ENCODE measurements around the gene AGBL1. TPM values are rescaled to one million over a fixed set of nuclear protein-coding genes. Genes with fewer than 3 reads are reported as not detected.

AGBL1 gene
- total RNA-seq, 1 donor from 2014 or later, result not detected

DNA sequence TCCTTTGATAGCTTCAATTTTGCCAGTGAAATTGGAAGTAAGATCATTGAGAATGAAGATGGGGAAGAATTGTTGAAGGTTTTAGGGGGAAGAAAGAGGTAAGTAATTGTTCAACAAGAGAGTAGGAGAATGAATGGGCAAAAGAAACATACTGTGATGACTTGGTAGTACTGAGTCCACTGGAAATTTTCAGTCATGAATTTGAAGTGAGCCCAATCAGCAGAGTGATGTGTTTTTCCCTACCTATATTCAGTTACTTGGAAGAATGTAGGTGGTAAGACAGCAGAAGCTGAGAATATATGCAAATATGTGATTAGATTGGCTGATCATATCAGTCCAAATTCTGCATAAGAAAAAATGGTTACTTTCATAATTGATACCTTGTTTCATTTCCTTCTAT is 569.6 kb downstream of the AGBL1 start:
- H3K27ac ChIP-seq (ENCODE audit: low read depth, low read length), result no peak overlapping the region
- no peaks in the 10 kb centered on the region for H3K9me3 Mint-ChIP-seq (ENCODE audit: unreplicated experiment)
- peaks cover 3% of the 10 kb centered on the region for H3K4me1 ChIP-seq (ENCODE audit: insufficient read depth, low read length)
- H3K4me2 ChIP-seq (ENCODE audit: low read length), result no peak overlapping the region
- H3K27me3 ChIP-seq (ENCODE audit: insufficient read depth, low read length), result no peaks in the 10 kb centered on the region
- no peaks in the 10 kb centered on the region for H4K20me1 ChIP-seq (ENCODE audit: insufficient read depth, low read length)
- H3K4me1 Mint-ChIP-seq (ENCODE audit: low read depth, unreplicated experiment), result peaks cover 15% of the 10 kb centered on the region
- no peak for DNase-seq (ENCODE audit: low read depth)
- H3K36me3 ChIP-seq (ENCODE audit: insufficient read depth, low read length), result no peaks in the 10 kb centered on the region
- no peaks in the 10 kb centered on the region for H3K79me2 ChIP-seq (ENCODE audit: insufficient read depth, low read length)
- H3K9me3 ChIP-seq (ENCODE audit: insufficient read depth, low read depth, low read length), result no peaks in the 10 kb centered on the region
- H3K4me3 Mint-ChIP-seq (ENCODE audit: unreplicated experiment), result no peak overlapping the region
- TF ChIP-seq EZH2 (IDR thresholded peaks at IDR 0.05; ENCODE audit: insufficient read depth, low read length) (no peak), CTCF (IDR thresholded peaks at IDR 0.05; ENCODE audit: insufficient read depth, low read depth, low read length) (no peak)
- no peaks in the 10 kb centered on the region for H3K36me3 Mint-ChIP-seq (ENCODE audit: low read depth, unreplicated experiment)
- H3K27ac Mint-ChIP-seq (ENCODE audit: unreplicated experiment), result no peak overlapping the region
- no peak for FAIRE-seq
- no peak overlapping the region for H3K9ac ChIP-seq (ENCODE audit: low read length)
- no peak overlapping the region for H3K4me3 ChIP-seq (ENCODE audit: insufficient read depth, low read depth, low read length)
- H3K27me3 Mint-ChIP-seq (ENCODE audit: low read depth, unreplicated experiment), result no peaks in the 10 kb centered on the region
- no peak overlapping the region for H2AFZ ChIP-seq (ENCODE audit: low read depth, low read length)

GRCh38 chr15:86650094-86650493 is 570.4 kb downstream of the AGBL1 start:
- H3K4me3 Mint-ChIP-seq (ENCODE audit: unreplicated experiment), result no peak overlapping the region
- H3K27ac ChIP-seq (ENCODE audit: low read depth, low read length), result no peak overlapping the region
- no peaks in the 10 kb centered on the region for H3K36me3 Mint-ChIP-seq (ENCODE audit: low read depth, unreplicated experiment)
- H4K20me1 ChIP-seq (ENCODE audit: insufficient read depth, low read length), result no peaks in the 10 kb centered on the region
- H3K36me3 ChIP-seq (ENCODE audit: insufficient read depth, low read length), result no peaks in the 10 kb centered on the region
- no peaks in the 10 kb centered on the region for H3K27me3 ChIP-seq (ENCODE audit: insufficient read depth, low read length)
- H3K4me3 ChIP-seq (ENCODE audit: insufficient read depth, low read depth, low read length), result no peak overlapping the region
- no peak overlapping the region for H3K4me2 ChIP-seq (ENCODE audit: low read length)
- DNase-seq (ENCODE audit: low read depth) (no peak), FAIRE-seq (no peak)
- H3K27ac Mint-ChIP-seq (ENCODE audit: unreplicated experiment), result no peak overlapping the region
- peaks cover 3% of the 10 kb centered on the region for H3K4me1 ChIP-seq (ENCODE audit: insufficient read depth, low read length)
- no peak for TF ChIP-seq EZH2 (IDR thresholded peaks at IDR 0.05; ENCODE audit: insufficient read depth, low read length)
- TF ChIP-seq CTCF (IDR thresholded peaks at IDR 0.05; ENCODE audit: insufficient read depth, low read depth, low read length), result no peak
- H3K79me2 ChIP-seq (ENCODE audit: insufficient read depth, low read length), result no peaks in the 10 kb centered on the region
- H3K9ac ChIP-seq (ENCODE audit: low read length), result no peak overlapping the region
- no peaks in the 10 kb centered on the region for H3K9me3 Mint-ChIP-seq (ENCODE audit: unreplicated experiment)
- no peaks in the 10 kb centered on the region for H3K27me3 Mint-ChIP-seq (ENCODE audit: low read depth, unreplicated experiment)
- H3K9me3 ChIP-seq (ENCODE audit: insufficient read depth, low read depth, low read length), result no peaks in the 10 kb centered on the region
- peak overlapping the region; percentile 45 for H2AFZ ChIP-seq (ENCODE audit: low read depth, low read length)
- H3K4me1 Mint-ChIP-seq (ENCODE audit: low read depth, unreplicated experiment), result peaks cover 15% of the 10 kb centered on the region

- H3K9me3 Mint-ChIP-seq (ENCODE audit: unreplicated experiment), result no peaks in the 10 kb centered on the region
- no peaks in the 10 kb centered on the region for H3K79me2 ChIP-seq (ENCODE audit: insufficient read depth, low read length)
- DNase-seq (ENCODE audit: low read depth) (no peak), FAIRE-seq (no peak)
- H3K36me3 Mint-ChIP-seq (ENCODE audit: low read depth, unreplicated experiment), result no peaks in the 10 kb centered on the region
- no peaks in the 10 kb centered on the region for H3K27me3 ChIP-seq (ENCODE audit: insufficient read depth, low read length)
- H4K20me1 ChIP-seq (ENCODE audit: insufficient read depth, low read length), result no peaks in the 10 kb centered on the region
- H3K27ac Mint-ChIP-seq (ENCODE audit: unreplicated experiment), result peak overlapping the region; percentile 49
- no peaks in the 10 kb centered on the region for H3K9me3 ChIP-seq (ENCODE audit: insufficient read depth, low read depth, low read length)
- TF ChIP-seq EZH2 (IDR thresholded peaks at IDR 0.05; ENCODE audit: insufficient read depth, low read length) (no peak), CTCF (IDR thresholded peaks at IDR 0.05; ENCODE audit: insufficient read depth, low read depth, low read length) (no peak)
- no peaks in the 10 kb centered on the region for H3K36me3 ChIP-seq (ENCODE audit: insufficient read depth, low read length)
- peaks cover 5% of the 10 kb centered on the region for H3K4me1 Mint-ChIP-seq (ENCODE audit: low read depth, unreplicated experiment)
- no peak overlapping the region for H2AFZ ChIP-seq (ENCODE audit: low read depth, low read length)
- no peaks in the 10 kb centered on the region for H3K27me3 Mint-ChIP-seq (ENCODE audit: low read depth, unreplicated experiment)
- no peak overlapping the region for H3K4me3 ChIP-seq (ENCODE audit: insufficient read depth, low read depth, low read length)
- H3K4me2 ChIP-seq (ENCODE audit: low read length), result no peak overlapping the region
- no peak overlapping the region for H3K9ac ChIP-seq (ENCODE audit: low read length)
- H3K4me3 Mint-ChIP-seq (ENCODE audit: unreplicated experiment), result no peak overlapping the region
- H3K27ac ChIP-seq (ENCODE audit: low read depth, low read length), result no peak overlapping the region
- H3K4me1 ChIP-seq (ENCODE audit: insufficient read depth, low read length), result no peaks in the 10 kb centered on the region
Measured at GRCh38 chr15:86653344-86654197, 573.9 kb downstream of the AGBL1 start.
